Heart right ventricle (tissue), 16 donors: Measurements from ENCODE around the gene LZTS2. TPM values are rescaled to one million over a fixed set of nuclear protein-coding genes. Genes with fewer than 3 reads are reported as not detected.

Experiments
- ATAC-seq, 8 donors: fragments of 200-7000 bp; cut with Tn5 transposase; one replicate each; pipeline ENCODE4 v1.9.1; 2020; ENCODE audit warnings: mild to moderate bottlenecking in 8 of 8, moderate library complexity in 8 of 8, moderate number of reproducible peaks in 1 of 8
- DNase-seq, 2 donors: peaks; one replicate each; pipeline ENCODE4 v3.0.0-alpha.2; 2020
- H3K27ac ChIP-seq, 10 donors: fragments of 200-600 bp; sonication (generic) in 2 of 10; one replicate each; pipeline versions ENCODE4 v1.5.0 to v1.8.0; 2020 to 2022; ENCODE audit warnings: mild to moderate bottlenecking in 3 of 10
- H3K27me3 ChIP-seq, 7 donors: fragments of 200-600 bp; one replicate each; pipeline ENCODE4 v1.8.0; 2021 to 2022; ENCODE audit warnings: mild to moderate bottlenecking in 2 of 7
- H3K36me3 ChIP-seq, 9 donors: fragments of 200-600 bp; sonication (generic) in 1 of 9; one replicate each; pipeline versions ENCODE4 v1.5.0 to v1.8.0; 2020 to 2022; ENCODE audit warnings: mild to moderate bottlenecking in 2 of 9
- H3K4me1 ChIP-seq, 9 donors: fragments of 200-600 bp; sonication (generic) in 1 of 9; one replicate each; pipeline versions ENCODE4 v1.5.0 to v1.8.0; 2020 to 2022; ENCODE audit warnings: mild to moderate bottlenecking in 4 of 9
- H3K4me3 ChIP-seq, 10 donors: fragments of 200-600 bp; sonication (generic) in 2 of 10; one replicate each; pipeline versions ENCODE4 v1.5.0 to v1.8.0; 2020 to 2022; ENCODE audit warnings: mild to moderate bottlenecking in 7 of 10, moderate library complexity in 2 of 10
- H3K9me3 ChIP-seq, 11 donors: fragments of 200-600 bp in 10 of 11; sonication (generic) in 2 of 11; one replicate each; pipeline versions ENCODE4 v1.5.0 to v1.8.0; 2013 to 2022; ENCODE audit warnings: mild to moderate bottlenecking in 2 of 11, control low read depth in 1 of 11, moderate library complexity in 1 of 11
- CTCF ChIP-seq, 9 donors: fragments of 200-600 bp; sonication (generic) in 2 of 9; IDR thresholded peaks; one replicate each; pipeline versions ENCODE4 v1.5.0 to v1.8.0; 2021 to 2022; ENCODE audit warnings: antibody characterized with exemption in 9 of 9, mild to moderate bottlenecking in 5 of 9, moderate library complexity in 1 of 9
- WGBS, 2 donors: extraction: QIAGEN DNeasy Blood & Tissue Kit; methylation state at CpG; one replicate each; pipeline ENCODE4 v1.1.7; 2013; ENCODE audit warnings: inconsistent platforms in 1 of 2; 5-methylcytosine and 5-hydroxymethylcytosine counted together
- intact Hi-C, 10 donors: fragments of 100-400 bp; cut with DNase I; formaldehyde crosslinking; loops; one replicate each; pipeline versions ENCODE4 v1.11.1 to v1.14.2; 2022
- polyA plus RNA-seq, 2 donors: library from polyadenylated mRNA; stranded (reverse); fragments of 200-250 nt; gene quantifications; one replicate each; pipeline ENCODE4 v1.2.3, GENCODE V29; 2013
- total RNA-seq, 10 donors: library from RNA; stranded (reverse); fragmentation: NEBNext Ultra II Directional in 3 of 10; extraction: Animal tissue kit (Norgen Biotek cat#: 25700) in 3 of 10; gene quantifications; one replicate each; pipeline versions ENCODE4 v1.2.1 to v1.2.4, GENCODE V29; 2021 to 2023
- donor health status: Arrhythmogenic right ventricular cardiomyopathy.
- donor health status: ischemic (EF 13 %, LVEDD 7.1; RV severe dilation, severe dysfunction).
- donor health status: healthy with polysubstance abuse.
- donor health status: DM: no; HTN: yes; CAD: no.
- donor health status: DM: no; HTN: no; CAD: no.
- donor health status: ischemic (EF 25% LVEDD 6.9; RV normal size, moderate dysfunction).
- donor health status: ischemic (EF 25% LVEDD 5.7; RV mildly dilated, moderate dysfunction).
- donor health status: healthy.
- donor health status: DM: yes; HTN: yes; CAD: no.
- donor health status: Ischemic cardiomyopathy.
- donor health status: ischemic (EF 35%, LVEDD 5.7; RV mildly dilated, moderate dysfunction).
- donor health status: nonischemic (EF 11% LVEDD 7.7; RV severe dilation, severe dysfunction).
- donor health status: DM: yes; HTN: yes; CAD: no.
- donor health status: PGD.
- donor health status: ischemic (EF 29% LVEDD 5.4; RV normal size, mild dysfunction).
- donor health status: nonischemic (EF 23%, LVEDD 6.1; RV moderate dilation, normal function).

Gene LZTS2
- total and polyA plus RNA-seq, 12 donors, result 28.6 to 73.7 (median 41.7) TPM

GRCh38 chr10:100976906-100977305, 22.7 kb upstream of the LZTS2 start:
- no peaks in the 10 kb centered on the region for H3K27me3 ChIP-seq
- H3K9me3 ChIP-seq, result no peaks in the 10 kb centered on the region
- no peaks in the 10 kb centered on the region for H3K4me1 ChIP-seq
- WGBS, 2 donors, result 86 to 91% methylated on average over 3 of the region's 3 CpGs
- no peak overlapping the region for H3K4me3 ChIP-seq
- ATAC-seq (no peak), DNase-seq (no peak)
- intact Hi-C loops, result no loop called here
- no peak overlapping the region for H3K27ac ChIP-seq
- H3K36me3 ChIP-seq, result peaks cover 0 to 53% (median 16%) of the 10 kb centered on the region in 9 donors
- TF ChIP-seq CTCF (IDR thresholded peaks at IDR 0.05), result no peak

- no peak for DNase-seq
- WGBS, 2 donors, result 87 to 93% methylated on average over 6 of the region's 6 CpGs
These were observed 22.2 kb upstream of the LZTS2 start for GRCh38 chr10:100977436-100977835.

GRCh38 chr10:100978121-100978900, 21.3 kb upstream of the LZTS2 start:
- no peak for ATAC-seq
- H3K27me3 ChIP-seq, result no peaks in the 10 kb centered on the region
- no peak overlapping the region for H3K27ac ChIP-seq
- intact Hi-C loops, result no loop called here
- no peak overlapping the region for H3K4me3 ChIP-seq
- no peak for DNase-seq
- H3K4me1 ChIP-seq, result no peaks in the 10 kb centered on the region
- 89% methylated on average over 13 of the region's 13 CpGs for WGBS, 2 donors
- H3K36me3 ChIP-seq, result peaks cover 0 to 67% (median 21%) of the 10 kb centered on the region in 9 donors
- no peaks in the 10 kb centered on the region for H3K9me3 ChIP-seq
- no peak for TF ChIP-seq CTCF (IDR thresholded peaks at IDR 0.05)

More at GRCh38 chr10:100977436-100977835, 22.2 kb upstream of the LZTS2 start:
- peaks cover 0 to 58% (median 20%) of the 10 kb centered on the region in 9 donors for H3K36me3 ChIP-seq
- H3K4me3 ChIP-seq, result no peak overlapping the region
- H3K27ac ChIP-seq, result no peak overlapping the region
- H3K9me3 ChIP-seq, result no peaks in the 10 kb centered on the region
- intact Hi-C loops, result no loop called here
- H3K27me3 ChIP-seq, result no peaks in the 10 kb centered on the region
- ATAC-seq, result no peak
- H3K4me1 ChIP-seq, result no peaks in the 10 kb centered on the region
- no peak for TF ChIP-seq CTCF (IDR thresholded peaks at IDR 0.05)

- Histone ChIP-seq H3K4me1 (no peaks in the 10 kb centered on the region), H3K27me3 (no peaks in the 10 kb centered on the region), H3K36me3 (peaks cover 0 to 72% (median 21%) of the 10 kb centered on the region in 9 donors), H3K9me3 (no peaks in the 10 kb centered on the region), H3K4me3 (no peak overlapping the region), H3K27ac (no peak overlapping the region)
- WGBS, 2 donors, result 81 to 85% methylated on average over 10 of the region's 10 CpGs
- no peak for TF ChIP-seq CTCF (IDR thresholded peaks at IDR 0.05)
- ATAC-seq, result no peak
- intact Hi-C loops, result no loop called here
- DNase-seq, result no peak
These were observed 20.8 kb upstream of the LZTS2 start for GRCh38 chr10:100978901-100979195.
